ENCODE results near the gene CSPG4. TPM values are rescaled to one million over a fixed set of nuclear protein-coding genes. Genes with fewer than 3 reads are reported as not detected.

Gene CSPG4
- total and polyA plus RNA-seq, 9 of the 15 experiments (the other 6 are each of a cell fraction or from before 2014, with no cell fraction given) = under 0.01 to 0.07 (median 0.04) TPM; not detected in 5

DNA sequence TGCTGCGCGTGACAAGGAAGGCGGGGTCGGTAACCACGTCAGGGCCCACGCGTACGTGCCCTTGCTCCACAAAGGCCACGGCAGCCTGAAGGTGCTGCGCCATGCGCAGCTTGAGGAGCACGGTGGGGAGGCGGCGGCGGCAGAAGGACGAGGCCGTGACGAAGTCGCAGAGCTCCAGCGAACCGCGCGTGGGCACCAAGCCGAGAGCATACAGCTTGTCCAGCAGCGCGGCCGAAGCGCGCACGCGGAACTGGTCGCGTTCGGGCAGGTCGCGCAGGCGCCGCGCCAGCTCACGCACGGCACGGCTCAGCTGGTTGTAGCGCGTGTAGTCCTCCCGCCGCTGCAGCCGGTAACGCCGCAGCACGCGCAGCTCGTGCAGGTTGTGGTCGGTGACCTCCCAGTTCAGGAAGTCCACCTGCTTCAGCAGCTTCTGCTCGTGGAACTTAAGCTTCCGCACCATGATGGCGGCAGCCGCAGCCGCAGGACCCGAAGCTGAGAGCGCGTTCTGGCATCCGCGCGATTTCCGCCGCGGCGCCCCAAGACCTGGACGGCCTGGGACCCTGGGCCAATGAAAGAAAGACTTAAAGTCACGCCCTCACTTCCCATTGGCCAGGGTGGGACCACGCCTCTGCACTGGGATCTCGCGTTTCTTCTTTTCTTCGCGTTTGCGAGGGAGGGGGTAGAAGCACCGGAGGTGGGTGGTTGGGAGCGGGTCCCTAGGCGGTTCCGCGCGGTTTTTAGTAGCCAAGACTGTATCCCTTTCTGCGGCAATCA, 72.8 kb downstream of the CSPG4 start, which contains the start of gene IMP3 (continued):
- no peak for TF ChIP-seq HNRNPH1 (optimal IDR thresholded peaks at IDR 0.05; ENCODE audit: low read depth, low read length)
- no peak for TF ChIP-seq NCOA2 (IDR thresholded peaks at IDR 0.05; ENCODE audit: partially characterized antibody in 2 of 2)
- no peak for TF ChIP-seq RFX5 (IDR thresholded peaks at IDR 0.05; ENCODE audit: low read depth, low read length)
- no peak for TF ChIP-seq NR2C1 (IDR thresholded peaks at IDR 0.05)
- no peak for TF ChIP-seq NR2C1 (tag; IDR thresholded peaks at IDR 0.05)
- TF ChIP-seq, protein P1, sequence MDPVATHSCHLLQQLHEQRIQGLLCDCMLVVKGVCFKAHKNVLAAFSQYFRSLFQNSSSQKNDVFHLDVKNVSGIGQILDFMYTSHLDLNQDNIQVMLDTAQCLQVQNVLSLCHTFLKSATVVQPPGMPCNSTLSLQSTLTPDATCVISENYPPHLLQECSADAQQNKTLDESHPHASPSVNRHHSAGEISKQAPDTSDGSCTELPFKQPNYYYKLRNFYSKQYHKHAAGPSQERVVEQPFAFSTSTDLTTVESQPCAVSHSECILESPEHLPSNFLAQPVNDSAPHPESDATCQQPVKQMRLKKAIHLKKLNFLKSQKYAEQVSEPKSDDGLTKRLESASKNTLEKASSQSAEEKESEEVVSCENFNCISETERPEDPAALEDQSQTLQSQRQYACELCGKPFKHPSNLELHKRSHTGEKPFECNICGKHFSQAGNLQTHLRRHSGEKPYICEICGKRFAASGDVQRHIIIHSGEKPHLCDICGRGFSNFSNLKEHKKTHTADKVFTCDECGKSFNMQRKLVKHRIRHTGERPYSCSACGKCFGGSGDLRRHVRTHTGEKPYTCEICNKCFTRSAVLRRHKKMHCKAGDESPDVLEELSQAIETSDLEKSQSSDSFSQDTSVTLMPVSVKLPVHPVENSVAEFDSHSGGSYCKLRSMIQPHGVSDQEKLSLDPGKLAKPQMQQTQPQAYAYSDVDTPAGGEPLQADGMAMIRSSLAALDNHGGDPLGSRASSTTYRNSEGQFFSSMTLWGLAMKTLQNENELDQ (CRISPR knock-in tag; IDR thresholded peaks at IDR 0.05; ENCODE audit: borderline replicate concordance) = 0 out of 2 replicates have a peak, but pooled peaks have one; percentile 62
- TF ChIP-seq GABPA (tag; conservative IDR thresholded peaks at IDR 0.05; ENCODE audit: low read depth) = peak; percentile 68
- TF ChIP-seq SRSF9 (IDR thresholded peaks at IDR 0.05; ENCODE audit: borderline replicate concordance, low read depth, low read length) = no peak
- TF ChIP-seq POLR2G (IDR thresholded peaks at IDR 0.05; ENCODE audit: low read depth, low read length) = peak; percentile 100
- no peak for TF ChIP-seq SREBF1 (IDR thresholded peaks at IDR 0.05; ENCODE audit: borderline replicate concordance, low read depth, low read length)
- no peak for TF ChIP-seq ZNF644 (tag; IDR thresholded peaks at IDR 0.05; ENCODE audit: low read depth)
- TF ChIP-seq RERE (CRISPR knock-in tag; IDR thresholded peaks at IDR 0.05; ENCODE audit: borderline replicate concordance) = 0 out of 2 replicates have a peak, but pooled peaks have one; percentile 64
- TF ChIP-seq TFAP4 (CRISPR knock-in tag; IDR thresholded peaks at IDR 0.05; ENCODE audit: borderline replicate concordance) = peak; percentile 95
- TF ChIP-seq ETS1 (conservative IDR thresholded peaks at IDR 0.05; ENCODE audit: control insufficient read depth, low read depth, low read length) = peak; percentile 66
- TF ChIP-seq ETV6 (IDR thresholded peaks at IDR 0.05; ENCODE audit: borderline replicate concordance in 1 of 2, low read depth in 2 of 2, low read length in 1 of 2) = no peak; a peak in 1 of 4 replicates
- 0 out of 2 replicates have a peak, but pooled peaks have one; percentile 19 for TF ChIP-seq ETV6 (CRISPR knock-in tag; IDR thresholded peaks at IDR 0.05; ENCODE audit: borderline replicate concordance)
